Muscle layer of colon (tissue), 2 donors: ENCODE data around the gene TMEM247.

Experiments
- H3K27ac ChIP-seq: one replicate; pipeline ENCODE4 v1.7.0; 2013; ENCODE audit warnings: low read depth, mild to moderate bottlenecking, low read length, moderate library complexity
- H3K27me3 ChIP-seq, 2 donors: one replicate each; pipeline ENCODE4 v1.7.0; 2013; ENCODE audit warnings: low read length in 2 of 2, mild to moderate bottlenecking in 2 of 2; ENCODE audit not compliant: insufficient read depth in 2 of 2, control insufficient read depth in 1 of 2
- H3K36me3 ChIP-seq: one replicate; pipeline ENCODE4 v1.7.0; 2013; ENCODE audit warnings: mild to moderate bottlenecking, low read length; ENCODE audit not compliant: insufficient read depth
- H3K4me1 ChIP-seq: one replicate; pipeline ENCODE4 v1.7.0; 2013; ENCODE audit warnings: mild to moderate bottlenecking, low read length; ENCODE audit not compliant: insufficient read depth
- H3K4me3 ChIP-seq, 2 donors: one replicate each; pipeline ENCODE4 v1.7.0; 2013; ENCODE audit warnings: low read length in 2 of 2, low read depth in 1 of 2, mild to moderate bottlenecking in 1 of 2, moderate library complexity in 1 of 2
- H3K9ac ChIP-seq: one replicate; pipeline ENCODE4 v1.7.0; 2013; ENCODE audit warnings: low read length
- H3K9me3 ChIP-seq: one replicate; pipeline ENCODE4 v1.7.0; 2013; ENCODE audit warnings: mild to moderate bottlenecking, low read length
- donor health status: abdominal sarcoma.
- donor health status: Adenocarcinoma of cecum.

Gene TMEM247

DNA sequence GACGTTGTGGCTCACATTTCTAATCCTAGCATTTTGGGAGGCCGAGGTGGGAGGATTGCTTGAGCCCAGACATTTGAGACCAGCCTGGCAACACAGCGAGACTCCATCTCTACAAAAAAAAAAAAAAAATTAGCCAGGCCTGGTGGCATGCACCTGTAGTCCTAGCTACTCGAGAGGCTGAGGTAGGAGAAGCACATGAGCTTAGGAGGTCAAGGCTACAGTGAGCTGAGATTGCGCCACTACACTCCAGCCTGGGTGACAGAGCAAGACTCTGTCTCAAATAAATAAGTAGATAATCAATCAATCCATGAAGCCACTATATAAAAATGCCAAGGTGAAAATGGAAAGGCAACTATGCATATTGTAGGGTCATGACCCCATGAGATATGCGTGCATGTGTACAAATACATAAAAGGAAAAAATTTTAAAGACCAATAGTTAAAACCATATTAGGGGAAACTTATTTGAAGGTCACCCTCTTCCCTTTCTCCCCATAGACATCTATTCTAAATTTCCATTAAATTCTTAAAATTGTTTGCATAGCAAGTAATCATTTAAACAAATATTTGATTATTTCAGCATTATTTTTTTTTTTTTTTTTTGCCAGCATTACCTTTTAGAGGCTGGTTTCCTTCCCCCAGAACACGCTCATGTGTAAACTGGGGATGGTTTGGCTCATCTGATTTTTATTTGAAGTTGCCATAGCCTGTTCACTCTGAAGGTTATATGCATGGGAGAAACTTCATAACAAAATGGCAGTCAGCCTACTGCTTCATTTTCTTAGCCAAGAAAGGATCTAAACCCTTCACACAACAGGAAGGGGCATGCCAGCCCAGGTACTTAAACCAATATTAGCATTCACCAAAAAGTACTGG is 37.3 kb upstream of the TMEM247 start:
- Histone ChIP-seq H3K27me3 (no peaks in the 10 kb centered on the region), H3K27ac (no peak overlapping the region), H3K4me1 (no peaks in the 10 kb centered on the region), H3K36me3 (no peaks in the 10 kb centered on the region), H3K4me3 (no peak overlapping the region), H3K9me3 (no peaks in the 10 kb centered on the region), H3K9ac (no peak overlapping the region)

DNA sequence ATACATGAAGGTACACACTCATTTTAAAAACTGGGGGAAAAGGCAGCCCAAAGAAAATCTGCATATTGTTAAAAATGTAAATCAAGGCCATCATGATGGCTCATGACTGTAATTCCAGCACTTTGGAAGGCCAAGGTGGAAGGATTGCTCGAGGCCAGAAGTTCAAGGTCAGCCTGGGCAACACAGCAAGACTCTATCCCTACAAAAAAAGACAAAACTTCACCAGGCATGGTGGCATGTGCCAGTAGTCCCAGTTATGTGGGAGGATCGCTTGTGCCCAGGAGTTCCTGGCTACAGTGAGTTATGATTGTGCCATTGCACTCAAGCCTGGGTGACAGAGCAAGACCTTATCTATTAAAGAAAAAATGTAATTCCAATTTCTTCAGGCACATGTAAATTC is 34.6 kb upstream of the TMEM247 start:
- no peaks in the 10 kb centered on the region for H3K4me1 ChIP-seq
- H3K27ac ChIP-seq = no peak overlapping the region
- no peaks in the 10 kb centered on the region for H3K9me3 ChIP-seq
- no peak overlapping the region for H3K9ac ChIP-seq
- H3K27me3 ChIP-seq = no peaks in the 10 kb centered on the region
- H3K36me3 ChIP-seq = no peaks in the 10 kb centered on the region
- H3K4me3 ChIP-seq = no peak overlapping the region

DNA sequence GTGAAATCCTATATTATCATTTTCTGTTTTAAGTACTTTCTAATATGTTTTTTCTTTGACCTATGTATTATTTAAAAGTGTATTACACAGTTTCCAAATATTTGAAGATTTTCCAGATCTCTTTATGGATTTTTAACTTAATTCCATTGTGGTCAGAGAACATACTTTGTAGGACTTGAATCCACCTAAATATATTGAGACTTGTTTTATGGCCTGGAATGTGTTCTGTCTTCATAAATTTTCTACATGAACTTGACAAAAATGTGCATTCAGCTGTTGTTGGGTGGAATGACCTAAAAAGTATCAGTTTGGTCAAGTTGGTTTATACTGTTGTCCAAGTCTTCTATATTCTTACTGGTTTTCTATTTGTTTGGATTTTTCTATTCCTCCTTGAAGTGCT is 33.8 kb upstream of the TMEM247 start:
- Histone ChIP-seq H3K27me3 (no peaks in the 10 kb centered on the region), H3K9ac (no peak overlapping the region), H3K9me3 (no peaks in the 10 kb centered on the region), H3K27ac (no peak overlapping the region), H3K4me1 (no peaks in the 10 kb centered on the region), H3K36me3 (no peaks in the 10 kb centered on the region), H3K4me3 (no peak overlapping the region)

DNA sequence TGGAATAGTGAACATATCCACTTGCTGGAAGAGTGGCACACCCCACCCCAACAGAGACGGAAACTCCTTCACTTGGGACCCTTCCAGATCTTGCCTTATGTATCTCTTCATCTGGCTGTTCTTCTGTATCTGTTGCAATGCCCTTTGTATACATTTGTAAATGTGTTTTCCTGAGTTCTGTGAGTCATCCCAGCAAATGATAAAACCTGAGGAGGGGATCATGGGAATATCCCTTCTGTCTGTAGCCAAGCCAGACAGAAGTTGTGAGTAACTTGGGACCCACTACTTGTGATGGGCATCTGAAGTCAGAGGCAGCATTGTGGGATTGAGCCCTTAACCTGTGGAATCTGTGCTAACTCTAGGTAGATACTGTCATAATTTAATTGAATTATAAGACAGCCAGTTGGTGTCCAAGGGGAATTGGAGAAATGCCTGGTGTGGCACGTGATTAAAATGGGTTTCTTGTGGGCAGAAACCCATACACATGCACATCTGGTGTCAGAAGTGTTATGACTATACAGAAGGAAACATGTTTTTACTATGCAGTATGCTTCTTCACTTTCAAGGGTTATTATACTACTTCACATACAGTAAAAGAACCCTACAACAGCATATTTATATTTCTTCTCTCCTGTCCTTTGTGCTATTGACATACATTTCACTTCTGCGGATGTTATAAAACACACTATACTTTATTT is 32.3 kb upstream of the TMEM247 start:
- H3K27ac ChIP-seq = no peak overlapping the region
- H3K36me3 ChIP-seq = no peaks in the 10 kb centered on the region
- no peaks in the 10 kb centered on the region for H3K4me1 ChIP-seq
- no peak overlapping the region for H3K4me3 ChIP-seq
- no peak overlapping the region for H3K9ac ChIP-seq
- H3K9me3 ChIP-seq = no peaks in the 10 kb centered on the region
- no peaks in the 10 kb centered on the region for H3K27me3 ChIP-seq

DNA sequence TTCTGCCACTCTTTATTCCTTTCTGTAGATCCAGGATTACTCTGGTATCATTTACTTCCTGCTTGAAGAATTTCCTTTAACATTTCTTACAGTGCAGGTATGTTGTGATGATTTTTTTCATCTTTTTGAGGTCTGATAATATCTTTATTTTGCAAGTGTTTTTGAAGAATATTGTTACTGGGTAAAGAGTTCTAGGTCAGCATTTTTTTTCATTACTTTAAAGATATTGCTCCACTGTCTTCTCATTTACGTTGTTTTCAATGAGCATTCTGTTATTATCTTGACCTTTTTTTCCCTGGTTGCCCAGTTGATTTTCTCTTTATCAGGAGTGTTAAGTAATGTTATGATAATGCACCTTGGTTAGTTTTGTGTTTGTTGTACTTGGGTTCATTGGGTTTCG is 31.7 kb upstream of the TMEM247 start:
- no peaks in the 10 kb centered on the region for H3K36me3 ChIP-seq

DNA sequence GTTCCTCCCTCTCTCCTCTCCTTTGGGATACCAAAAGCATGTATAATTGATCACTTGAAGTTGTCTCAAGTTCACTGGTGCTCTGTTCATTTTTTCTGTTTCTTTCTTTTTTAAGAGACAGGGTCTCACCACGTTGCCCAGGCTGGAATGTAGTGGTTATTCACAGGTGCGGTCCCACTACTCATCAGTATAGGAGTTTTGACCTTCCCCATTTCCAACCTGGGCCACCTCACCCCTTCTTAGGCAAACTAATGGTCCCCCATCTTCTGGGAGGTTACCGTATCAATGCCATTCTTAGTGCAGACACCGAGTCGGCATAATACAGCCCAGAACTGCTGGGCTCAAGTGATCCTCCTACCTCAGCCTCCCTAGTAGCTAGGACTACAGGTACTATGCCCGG is 31.3 kb upstream of the TMEM247 start:
- Histone ChIP-seq H3K4me3 (no peak overlapping the region), H3K9me3 (no peaks in the 10 kb centered on the region), H3K27ac (no peak overlapping the region), H3K4me1 (no peaks in the 10 kb centered on the region), H3K36me3 (no peaks in the 10 kb centered on the region), H3K27me3 (no peaks in the 10 kb centered on the region), H3K9ac (no peak overlapping the region)

More for the DNA sequence above, 31.7 kb upstream of the TMEM247 start:
- H3K9ac ChIP-seq = no peak overlapping the region
- H3K27ac ChIP-seq = no peak overlapping the region
- no peaks in the 10 kb centered on the region for H3K4me1 ChIP-seq
- no peaks in the 10 kb centered on the region for H3K27me3 ChIP-seq
- H3K4me3 ChIP-seq = no peak overlapping the region
- H3K9me3 ChIP-seq = no peaks in the 10 kb centered on the region

DNA sequence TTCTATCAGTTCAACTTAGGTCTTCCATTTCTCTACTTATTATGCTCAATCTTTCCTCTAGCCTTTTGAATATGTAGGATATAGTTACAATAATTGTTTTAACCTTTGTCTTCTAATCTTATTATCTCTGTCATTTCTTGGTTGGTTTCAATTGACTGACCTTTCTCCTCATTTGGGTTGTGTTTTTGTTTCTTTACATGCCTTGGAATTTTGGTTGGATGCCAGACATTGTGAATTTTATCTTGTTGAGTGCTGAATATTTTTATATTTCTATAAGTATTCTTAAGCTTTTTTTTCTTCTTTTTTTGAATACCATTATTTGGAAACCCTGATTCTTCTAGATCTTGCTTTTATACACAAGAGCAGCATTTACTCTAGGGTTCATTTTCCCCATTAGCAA is 30.7 kb upstream of the TMEM247 start:
- Histone ChIP-seq H3K36me3 (no peaks in the 10 kb centered on the region), H3K27ac (no peak overlapping the region), H3K27me3 (no peaks in the 10 kb centered on the region), H3K4me1 (no peaks in the 10 kb centered on the region), H3K4me3 (no peak overlapping the region), H3K9me3 (no peaks in the 10 kb centered on the region), H3K9ac (no peak overlapping the region)

DNA sequence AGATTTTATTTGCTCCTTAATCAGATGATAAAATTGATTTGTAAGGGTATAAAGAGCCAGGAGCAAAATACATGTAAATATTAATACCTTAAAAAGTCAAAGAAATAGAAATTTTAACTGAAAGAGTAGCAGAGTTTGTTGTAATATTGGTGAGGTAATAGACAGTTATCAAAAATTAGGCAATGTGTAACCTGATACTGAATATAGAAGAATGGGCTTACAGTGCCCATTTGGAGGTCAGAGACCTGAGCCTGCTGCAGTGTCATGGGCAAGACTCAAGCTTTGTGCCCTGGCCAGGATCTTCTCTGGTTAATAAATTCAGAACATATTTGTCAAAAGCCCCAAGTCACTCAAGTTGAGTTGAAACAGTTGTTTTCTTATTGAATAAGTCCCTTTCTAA is 29.7 kb upstream of the TMEM247 start:
- H3K9me3 ChIP-seq = no peaks in the 10 kb centered on the region
- H3K27ac ChIP-seq = no peak overlapping the region
- H3K27me3 ChIP-seq = no peaks in the 10 kb centered on the region

DNA sequence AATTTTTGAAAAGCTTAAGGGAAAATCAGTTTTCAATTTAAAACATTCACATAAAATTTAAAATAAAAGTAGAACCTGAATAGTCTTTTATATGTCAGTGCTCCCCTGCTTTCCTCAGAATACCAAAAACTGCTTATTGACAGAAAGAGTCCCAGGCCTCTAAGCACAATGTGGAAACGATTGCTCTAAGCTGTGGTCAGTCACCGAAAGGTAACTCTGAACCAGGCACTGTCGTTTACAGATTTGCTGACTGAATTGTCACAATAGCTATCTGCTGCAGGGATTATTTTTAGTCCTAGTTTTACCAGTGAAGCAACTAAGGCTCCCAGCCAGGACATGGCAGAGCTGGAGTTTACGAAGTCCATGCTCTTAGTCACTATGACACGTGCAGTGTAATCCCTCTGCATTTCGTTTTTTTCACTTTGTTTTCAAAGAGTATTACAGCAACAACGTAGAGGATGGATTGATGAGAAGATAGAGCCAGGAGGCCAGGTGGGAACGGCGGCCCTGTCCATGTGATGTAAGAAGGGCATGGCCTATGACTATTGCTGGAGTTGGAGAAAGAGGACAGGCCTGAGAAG is 28.1 kb upstream of the TMEM247 start:
- no peaks in the 10 kb centered on the region for H3K27me3 ChIP-seq
- H3K36me3 ChIP-seq = no peaks in the 10 kb centered on the region
- H3K4me1 ChIP-seq = no peaks in the 10 kb centered on the region
- H3K9ac ChIP-seq = no peak overlapping the region
- no peak overlapping the region for H3K4me3 ChIP-seq
- H3K27ac ChIP-seq = no peak overlapping the region
- no peaks in the 10 kb centered on the region for H3K9me3 ChIP-seq

More for the DNA sequence above, 29.7 kb upstream of the TMEM247 start:
- Histone ChIP-seq H3K9ac (no peak overlapping the region), H3K4me3 (no peak overlapping the region), H3K4me1 (no peaks in the 10 kb centered on the region), H3K36me3 (no peaks in the 10 kb centered on the region)

DNA sequence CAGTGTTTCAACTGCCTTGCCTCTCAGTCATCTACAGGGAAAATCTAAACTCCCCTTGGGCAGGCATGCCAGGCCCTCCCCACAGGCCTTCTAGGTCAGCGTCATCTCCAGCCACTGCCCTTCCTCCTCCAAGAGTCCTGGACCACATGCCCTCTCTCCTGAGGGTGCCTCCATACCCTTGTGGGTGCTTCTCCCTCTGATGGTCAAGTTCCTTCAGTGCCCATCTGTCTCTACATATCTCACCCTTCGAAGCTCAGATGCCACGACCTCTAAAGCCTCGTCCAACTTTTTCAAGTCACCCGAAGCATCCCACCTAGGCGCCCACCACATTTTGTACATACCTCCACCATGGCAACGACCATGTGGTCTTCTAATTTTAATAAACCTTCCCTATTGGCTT is 22.6 kb upstream of the TMEM247 start:
- H3K27me3 ChIP-seq = no peaks in the 10 kb centered on the region
- H3K36me3 ChIP-seq = no peaks in the 10 kb centered on the region
- H3K9me3 ChIP-seq = no peaks in the 10 kb centered on the region
- H3K27ac ChIP-seq = no peak overlapping the region
- peaks cover 11% of the 10 kb centered on the region for H3K4me1 ChIP-seq
- no peak overlapping the region for H3K4me3 ChIP-seq
- H3K9ac ChIP-seq = no peak overlapping the region

DNA sequence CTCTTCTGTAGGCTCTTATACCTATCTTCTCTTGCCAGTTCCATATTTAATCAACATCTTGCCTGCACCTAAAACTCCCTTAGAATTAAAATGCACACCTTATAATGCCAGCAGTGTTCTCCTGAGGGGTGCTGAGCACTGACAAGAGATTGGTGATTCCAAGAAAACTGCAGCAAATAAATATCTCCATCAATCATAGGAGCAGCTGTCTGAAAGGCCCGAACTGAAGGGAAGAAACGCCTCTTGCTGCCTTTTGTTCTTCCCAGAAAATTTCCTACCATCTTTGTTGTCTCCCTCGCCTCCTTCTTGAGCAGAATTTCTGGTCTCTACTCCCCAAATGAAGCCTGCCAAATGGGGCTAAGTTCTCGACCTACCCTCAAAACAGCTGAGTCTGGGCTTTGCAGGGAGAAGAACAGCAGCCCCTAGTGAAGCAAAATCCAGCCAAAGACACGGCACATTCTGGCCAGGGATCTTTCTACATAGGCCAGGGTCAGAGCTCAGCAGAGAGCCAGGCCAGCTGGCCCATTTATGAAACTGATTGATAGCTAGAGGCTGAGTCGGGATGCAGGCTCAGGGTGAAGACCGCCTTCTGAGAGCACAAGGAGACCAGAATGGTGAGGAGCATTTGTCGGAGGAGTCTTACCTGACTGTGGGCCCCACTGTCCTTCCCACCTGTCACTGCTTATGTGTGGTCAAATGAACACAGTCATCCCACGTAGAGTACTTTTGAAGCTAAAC is 20.4 kb upstream of the TMEM247 start:
- Histone ChIP-seq H3K9me3 (no peaks in the 10 kb centered on the region), H3K27me3 (no peaks in the 10 kb centered on the region), H3K4me3 (no peak overlapping the region), H3K27ac (no peak overlapping the region), H3K9ac (no peak overlapping the region), H3K36me3 (no peaks in the 10 kb centered on the region), H3K4me1 (peaks cover 13% of the 10 kb centered on the region)
